ENCODE measurements around the gene ACTA2.
"Not testable (repeated sequence)": the region's sequence is repeated elsewhere in the genome, so short reads cannot be mapped to it uniquely, and the experiment has no call there.

The ACTA2 gene

DNA sequence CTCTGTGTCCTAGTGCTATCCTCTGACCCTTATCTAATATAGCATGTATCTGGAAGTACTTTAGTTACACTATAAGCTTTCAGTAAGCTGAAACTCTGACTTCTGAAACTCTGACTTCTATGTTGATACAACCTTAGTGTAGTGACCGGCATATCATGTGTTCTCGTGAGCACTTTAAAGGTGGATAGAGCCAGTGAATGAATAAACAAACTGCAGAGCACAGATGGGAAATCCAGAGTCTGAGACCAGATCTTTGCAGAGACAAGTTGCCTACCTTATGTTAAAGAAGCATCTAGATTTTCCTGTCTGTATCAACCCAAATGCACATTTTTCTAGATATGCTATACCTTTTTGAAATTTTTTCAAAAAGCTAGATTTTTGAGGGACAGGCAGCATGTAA lies 3.5 kb downstream of the ACTA2 start:
- no peak for DNase-seq

DNA sequence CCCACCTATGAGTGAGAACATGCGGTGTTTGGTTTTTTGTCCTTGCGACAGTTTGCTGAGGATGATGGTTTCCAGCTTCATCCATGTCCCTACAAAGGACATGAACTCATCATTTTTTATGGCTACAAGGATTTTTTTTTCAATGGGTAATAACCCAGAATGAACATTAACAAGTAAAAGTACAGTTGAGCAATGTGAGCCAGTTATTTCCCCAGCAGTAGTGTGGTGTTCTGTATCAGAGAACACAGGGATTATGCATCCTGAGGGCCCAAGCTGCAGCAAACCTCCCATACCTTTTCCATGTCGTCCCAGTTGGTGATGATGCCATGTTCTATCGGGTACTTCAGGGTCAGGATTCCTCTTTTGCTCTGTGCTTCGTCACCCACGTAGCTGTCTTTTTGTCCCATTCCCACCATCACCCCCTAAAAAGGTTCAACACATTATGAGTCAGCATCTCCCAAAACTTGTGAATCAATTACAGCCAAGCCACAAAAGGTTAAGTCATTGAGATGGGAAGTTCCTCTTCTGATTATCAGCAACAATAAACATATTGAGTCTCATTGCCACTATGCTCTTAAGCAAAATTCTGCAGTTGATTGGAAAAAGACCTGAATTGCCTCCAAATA lies 5.5 kb downstream of the ACTA2 start:
- DNase-seq: no peak

DNA sequence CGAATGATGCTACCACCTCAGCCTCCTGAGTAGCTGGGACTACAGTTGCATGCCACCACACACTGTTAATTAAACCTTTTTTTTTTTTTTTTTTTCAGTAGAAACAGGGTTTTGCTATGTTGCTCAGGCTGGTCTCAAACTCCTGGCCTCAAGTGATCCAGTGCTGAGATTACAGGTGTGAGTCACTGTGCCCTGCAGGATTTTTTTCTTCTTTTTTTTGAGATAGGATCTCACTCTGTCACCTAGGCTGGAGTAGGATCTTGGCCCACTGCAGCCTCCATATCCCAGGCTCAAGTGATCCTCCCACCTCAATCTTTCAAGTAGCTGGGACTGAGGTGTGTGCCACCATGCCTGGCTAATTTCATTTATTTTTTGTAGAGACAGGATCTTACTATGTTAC lies 6.4 kb downstream of the ACTA2 start:
- no peak for DNase-seq

GRCh38 chr10:88944813-88945212 lies 7.8 kb downstream of the ACTA2 start:
- peak; percentile 25 to 64 (median 55) for DNase-seq

- no peak for DNase-seq
Observed at GRCh38 chr10:88943778-88944177, 8.8 kb downstream of the ACTA2 start.

GRCh38 chr10:88941026-88941425 lies 11.5 kb downstream of the ACTA2 start:
- no peak for DNase-seq

DNA sequence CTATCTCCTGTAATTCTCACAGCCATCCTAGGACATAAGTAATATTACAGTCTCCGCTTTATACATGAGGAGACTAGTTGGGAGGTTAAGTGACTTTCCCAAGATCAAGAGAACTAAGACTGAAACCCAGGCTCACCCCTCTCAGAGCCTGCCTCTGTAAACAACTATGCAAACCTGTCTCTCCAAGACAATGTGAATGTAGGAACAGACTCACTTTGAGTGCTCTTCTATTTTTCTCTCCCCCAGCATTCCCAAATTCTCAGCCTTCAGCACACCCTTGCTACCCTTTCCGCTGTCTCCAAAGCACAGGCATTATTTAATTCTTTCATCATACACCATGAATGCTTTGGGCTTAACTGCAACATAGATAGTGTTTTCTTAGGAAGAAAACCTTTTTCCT lies 13.6 kb downstream of the ACTA2 start:
- DNase-seq: no peak

GRCh38 chr10:88938039-88938438 lies 14.5 kb downstream of the ACTA2 start:
- no peak for DNase-seq

- DNase-seq: peak in 1 of 3 donors; percentile 56
Observed at GRCh38 chr10:88936656-88937055, 15.9 kb downstream of the ACTA2 start.

DNA sequence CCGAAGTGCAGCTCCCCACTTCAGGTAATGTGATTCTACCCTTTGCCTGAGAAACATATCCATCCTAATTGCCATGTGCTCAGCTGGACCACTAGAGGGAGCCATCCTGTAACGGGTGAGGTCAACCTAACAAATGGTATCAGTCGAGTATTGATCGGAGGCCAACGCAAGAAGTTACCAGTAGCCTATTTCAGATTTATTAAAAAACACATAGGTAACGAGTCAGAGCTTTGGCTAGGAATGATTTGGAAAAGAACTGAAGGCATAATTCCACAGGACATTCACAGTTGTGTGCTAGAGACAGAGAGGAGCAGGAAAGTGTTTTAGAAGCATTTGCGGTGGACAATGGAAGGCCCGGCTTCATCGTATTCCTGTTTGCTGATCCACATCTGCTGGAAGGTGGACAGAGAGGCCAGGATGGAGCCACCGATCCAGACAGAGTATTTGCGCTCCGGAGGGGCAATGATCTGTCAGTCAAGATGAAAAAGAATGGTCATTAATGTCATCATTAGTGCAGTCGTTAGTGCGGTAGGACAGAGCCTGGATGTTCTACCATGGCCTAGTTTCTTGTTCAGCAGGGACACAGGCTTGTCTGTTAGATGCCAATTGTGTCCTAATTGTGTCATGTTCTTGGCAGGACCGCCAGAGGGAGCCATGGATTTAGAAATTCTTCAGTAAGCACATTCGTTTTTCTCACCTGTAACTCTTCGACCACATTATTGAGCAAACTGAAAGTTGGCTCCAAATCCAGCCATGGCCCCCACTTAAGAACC lies 17.5 kb downstream of the ACTA2 start:
- DNase-seq: peak; percentile 78 to 85 (median 83)

- DNase-seq: no peak
Observed at GRCh38 chr10:88933564-88933963, 19.0 kb downstream of the ACTA2 start.

DNA sequence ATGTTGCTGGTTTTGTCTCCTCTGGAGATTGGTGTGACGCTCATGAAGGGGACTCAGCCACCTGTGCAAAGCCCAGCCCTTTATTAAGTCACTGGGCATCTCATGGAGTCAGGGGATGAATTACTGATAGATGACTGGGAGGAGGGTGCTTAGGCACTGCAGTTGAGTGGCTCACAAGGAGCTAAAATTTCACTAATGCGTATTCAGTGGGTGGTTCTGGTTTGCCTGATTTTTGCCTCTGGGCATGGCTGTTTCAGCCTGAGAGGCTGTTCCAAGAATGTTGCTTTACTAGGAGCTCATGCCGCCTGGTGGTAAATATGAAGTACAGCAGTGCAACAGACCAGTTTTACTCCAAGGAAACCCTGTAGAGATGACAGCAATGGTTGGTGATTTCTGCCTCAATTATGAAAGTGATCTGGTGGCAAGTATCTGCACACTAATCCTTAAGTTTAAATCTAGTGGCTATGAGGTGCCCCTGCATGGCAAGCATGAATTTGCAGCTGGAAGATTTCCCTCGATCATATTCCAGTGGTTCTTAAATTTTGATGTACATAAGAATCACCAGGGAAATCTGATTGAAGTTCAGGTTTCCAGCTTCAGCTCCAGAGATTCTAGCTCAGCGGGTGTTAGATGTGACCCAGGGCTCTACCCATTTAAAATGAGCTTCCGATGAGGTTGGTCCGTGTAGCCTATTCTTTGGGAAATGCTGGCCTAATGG lies 19.9 kb downstream of the ACTA2 start:
- peak; percentile 75 to 88 (median 82) for DNase-seq

GRCh38 chr10:88932029-88932428 lies 20.5 kb downstream of the ACTA2 start:
- DNase-seq: not testable (repeated sequence)

- DNase-seq: no peak
Observed at GRCh38 chr10:88931548-88931947, 21.0 kb downstream of the ACTA2 start.

GRCh38 chr10:88928254-88928653 lies 24.3 kb downstream of the ACTA2 start:
- DNase-seq: no peak

- DNase-seq: no peak
Observed at GRCh38 chr10:88927416-88927690, 25.2 kb downstream of the ACTA2 start.

DNA sequence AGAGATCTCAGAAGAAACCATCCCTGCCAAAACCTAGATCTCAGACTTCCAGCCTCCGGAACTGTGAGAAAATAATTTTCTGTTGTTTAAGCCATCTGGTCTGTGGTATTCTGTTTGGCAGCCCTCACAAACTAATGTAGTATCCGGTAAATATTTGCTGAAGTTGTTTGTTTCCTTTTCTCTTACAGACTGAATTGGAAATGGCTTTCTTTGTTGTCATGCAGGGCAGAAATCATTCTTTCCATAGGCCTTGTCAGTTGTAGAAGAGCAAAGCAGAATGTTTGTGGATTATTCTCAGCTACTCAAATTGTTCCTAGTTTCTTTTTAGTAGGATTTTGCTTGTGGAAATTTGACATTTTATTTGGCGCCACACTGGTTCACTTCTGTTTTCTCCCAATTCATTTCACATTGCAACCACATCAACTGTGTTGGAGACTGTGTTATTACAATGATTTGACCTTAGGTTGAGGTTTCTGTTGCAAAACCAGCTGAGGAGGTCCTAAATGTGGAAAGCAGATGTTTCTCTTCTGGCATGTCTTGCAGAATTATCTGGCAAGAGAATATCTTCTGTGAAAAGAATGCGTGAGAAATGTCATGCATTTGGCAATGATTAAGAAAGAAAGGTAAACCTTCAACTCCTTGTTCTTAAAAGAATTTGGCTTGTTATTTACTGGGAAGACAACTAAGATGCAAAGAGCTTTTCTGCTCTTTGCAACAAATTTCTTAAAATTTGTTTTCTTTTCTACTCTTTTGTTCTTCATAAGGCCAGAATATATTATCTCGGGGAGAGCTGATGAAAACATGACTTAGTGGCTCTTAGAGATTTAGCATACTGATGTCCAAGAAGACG lies 25.8 kb downstream of the ACTA2 start:
- DNase-seq: peak; percentile 22 to 65 (median 62)

DNA sequence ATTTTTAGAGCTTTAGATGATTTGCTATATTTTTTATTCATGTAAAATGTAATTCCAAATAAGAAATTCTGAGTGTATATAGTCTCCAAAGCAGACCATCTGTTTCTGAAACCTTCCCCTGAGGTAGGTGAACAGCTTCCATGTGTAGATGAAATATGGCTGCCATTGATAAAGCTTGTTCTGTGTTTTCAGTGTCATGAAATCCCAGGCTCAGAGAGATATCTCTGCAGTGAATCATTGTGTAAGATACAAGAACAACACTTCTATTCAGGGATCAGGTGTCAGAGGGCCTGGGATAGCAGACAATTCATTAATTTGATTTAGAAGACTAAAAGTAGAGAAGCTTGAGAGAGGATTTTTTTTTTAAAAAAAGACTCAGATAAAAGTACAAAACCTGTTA lies 29.1 kb downstream of the ACTA2 start:
- DNase-seq: no peak

DNA sequence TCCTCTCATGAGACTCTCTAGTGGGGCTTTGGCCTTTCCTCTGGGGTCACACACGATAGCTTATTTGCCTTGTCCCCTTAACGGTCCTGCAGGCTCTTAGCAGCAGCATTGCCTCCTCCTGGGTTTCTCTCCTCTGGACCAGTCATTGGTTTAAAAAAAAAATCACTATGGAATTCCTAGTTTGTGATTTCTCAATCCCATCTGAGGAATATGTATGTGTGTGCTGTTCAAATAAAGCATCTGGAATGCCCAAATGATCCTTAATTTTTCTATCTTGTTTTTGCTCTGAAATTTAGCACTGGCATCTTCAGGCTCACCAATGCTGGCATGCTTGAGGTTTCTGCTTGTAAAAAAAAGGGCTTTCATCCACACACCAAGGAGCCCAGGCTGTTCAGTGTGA lies 30.5 kb downstream of the ACTA2 start:
- DNase-seq: no peak

- DNase-seq: no peak
Observed at GRCh38 chr10:88920986-88921593, 31.5 kb downstream of the ACTA2 start.

GRCh38 chr10:88920198-88920597 lies 32.4 kb downstream of the ACTA2 start:
- no peak for DNase-seq

DNA sequence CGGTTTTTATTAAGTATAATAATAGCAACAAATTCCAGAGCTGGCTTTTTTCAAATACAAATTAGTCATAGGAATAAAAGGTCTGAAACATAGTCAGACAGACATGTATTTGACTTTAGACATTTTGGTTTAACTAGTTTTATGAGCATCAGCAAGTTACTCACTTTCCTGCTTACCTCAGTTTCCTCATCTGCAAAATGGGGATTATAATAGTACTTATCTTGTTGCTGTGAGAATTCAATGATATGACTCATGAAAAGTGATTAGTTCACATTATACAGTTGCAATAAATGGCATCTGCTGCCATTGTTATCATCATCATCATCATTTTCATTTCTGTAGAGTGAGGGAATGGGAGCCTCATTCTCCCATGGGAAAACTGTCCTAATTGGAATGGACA lies 33.5 kb downstream of the ACTA2 start:
- DNase-seq: no peak

Measured in suppressor macrophage treated with lipopolysaccharide for 1 hour (primary cell).